ENCODE measurements around the gene CNTN2.

CNTN2 gene

DNA sequence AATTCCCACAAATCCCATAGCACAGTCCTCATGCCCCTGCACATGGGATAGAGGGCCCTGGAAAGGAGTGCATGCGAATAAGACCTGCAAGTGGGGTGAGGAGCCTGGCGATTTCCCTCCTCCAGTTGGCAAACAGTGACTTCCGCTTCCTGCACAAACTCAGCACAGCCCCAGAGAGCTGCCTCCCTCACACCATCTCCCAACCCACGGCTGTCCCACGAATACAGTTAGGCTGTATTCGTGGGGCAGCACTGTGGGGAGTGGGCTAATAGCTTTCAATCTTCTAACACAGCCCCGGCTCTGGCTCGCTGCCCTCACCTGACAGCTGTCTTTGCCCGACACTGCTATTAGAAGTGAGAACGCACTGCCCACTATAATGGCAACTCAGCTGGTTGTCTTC lies 28.2 kb upstream of the CNTN2 start:
- TF ChIP-seq, protein P1, sequence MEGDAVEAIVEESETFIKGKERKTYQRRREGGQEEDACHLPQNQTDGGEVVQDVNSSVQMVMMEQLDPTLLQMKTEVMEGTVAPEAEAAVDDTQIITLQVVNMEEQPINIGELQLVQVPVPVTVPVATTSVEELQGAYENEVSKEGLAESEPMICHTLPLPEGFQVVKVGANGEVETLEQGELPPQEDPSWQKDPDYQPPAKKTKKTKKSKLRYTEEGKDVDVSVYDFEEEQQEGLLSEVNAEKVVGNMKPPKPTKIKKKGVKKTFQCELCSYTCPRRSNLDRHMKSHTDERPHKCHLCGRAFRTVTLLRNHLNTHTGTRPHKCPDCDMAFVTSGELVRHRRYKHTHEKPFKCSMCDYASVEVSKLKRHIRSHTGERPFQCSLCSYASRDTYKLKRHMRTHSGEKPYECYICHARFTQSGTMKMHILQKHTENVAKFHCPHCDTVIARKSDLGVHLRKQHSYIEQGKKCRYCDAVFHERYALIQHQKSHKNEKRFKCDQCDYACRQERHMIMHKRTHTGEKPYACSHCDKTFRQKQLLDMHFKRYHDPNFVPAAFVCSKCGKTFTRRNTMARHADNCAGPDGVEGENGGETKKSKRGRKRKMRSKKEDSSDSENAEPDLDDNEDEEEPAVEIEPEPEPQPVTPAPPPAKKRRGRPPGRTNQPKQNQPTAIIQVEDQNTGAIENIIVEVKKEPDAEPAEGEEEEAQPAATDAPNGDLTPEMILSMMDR (IDR thresholded peaks at IDR 0.05; ENCODE audit: borderline replicate concordance, control extremely low read depth, extremely low read depth, insufficient read depth, missing control alignments), result no peak
- in situ Hi-C loops (cut with MboI; ENCODE audit: low sequenced_read_pairs, unreplicated experiment), result no loop called here
- no peak for DNase-seq (ENCODE audit: low spot score)

- TF ChIP-seq, protein P1 (IDR thresholded peaks at IDR 0.05; ENCODE audit: borderline replicate concordance, control extremely low read depth, extremely low read depth, insufficient read depth, missing control alignments), result no peak
- in situ Hi-C loops (cut with MboI; ENCODE audit: low sequenced_read_pairs, unreplicated experiment), result no loop called here
- no peak for DNase-seq (ENCODE audit: low spot score)
Observed at GRCh38 chr1:205015241-205015640, 27.8 kb upstream of the CNTN2 start.

GRCh38 chr1:205016075-205016474 lies 26.9 kb upstream of the CNTN2 start:
- no peak for DNase-seq (ENCODE audit: low spot score)
- TF ChIP-seq, protein P1 (IDR thresholded peaks at IDR 0.05; ENCODE audit: borderline replicate concordance, control extremely low read depth, extremely low read depth, insufficient read depth, missing control alignments), result no peak
- in situ Hi-C loops (cut with MboI; ENCODE audit: low sequenced_read_pairs, unreplicated experiment), result no loop called here

DNA sequence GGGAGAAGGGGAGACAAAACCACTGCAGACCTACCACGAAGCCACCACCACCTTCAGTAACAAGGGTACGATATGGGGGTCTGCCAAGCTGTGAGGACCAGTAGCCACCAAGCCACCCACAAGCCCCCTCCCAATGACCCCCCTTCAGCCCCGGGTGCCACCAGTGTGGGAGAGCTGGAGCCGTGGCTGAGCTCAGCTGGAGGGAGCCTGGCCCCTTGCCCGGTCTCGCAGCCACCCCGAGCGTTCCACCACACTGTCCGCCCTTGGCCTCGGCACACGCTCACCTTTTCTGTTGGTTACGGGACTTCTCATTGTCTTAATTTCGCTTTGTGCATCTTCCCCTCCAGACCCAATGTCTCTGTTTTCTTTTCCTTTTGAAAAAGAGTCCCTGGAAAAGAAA lies 26.4 kb upstream of the CNTN2 start:
- no peak for DNase-seq (ENCODE audit: low spot score)
- in situ Hi-C loops (cut with MboI; ENCODE audit: low sequenced_read_pairs, unreplicated experiment), result no loop called here
- TF ChIP-seq, protein P1 (IDR thresholded peaks at IDR 0.05; ENCODE audit: borderline replicate concordance, control extremely low read depth, extremely low read depth, insufficient read depth, missing control alignments), result no peak

DNA sequence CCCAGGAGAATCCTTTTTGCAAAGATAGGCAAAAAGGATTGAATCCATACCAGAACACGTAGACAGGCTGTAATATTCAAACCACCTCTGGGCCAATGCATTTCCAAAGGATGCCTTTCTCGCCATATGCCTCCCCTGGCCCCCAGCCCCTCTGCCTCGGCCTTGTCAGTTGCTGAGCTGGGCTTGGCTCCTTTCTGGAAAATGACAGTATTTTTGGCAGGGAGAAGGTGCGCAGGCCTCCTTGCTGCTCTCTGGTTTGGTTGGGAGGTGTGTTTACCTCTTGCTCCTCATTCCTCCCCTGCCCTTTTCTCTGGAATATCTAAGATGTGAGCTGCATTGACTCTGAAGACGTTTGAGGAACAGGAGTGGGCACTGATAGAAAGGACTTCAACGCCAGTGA lies 26.0 kb upstream of the CNTN2 start:
- no peak for DNase-seq (ENCODE audit: low spot score)
- TF ChIP-seq, protein P1 (IDR thresholded peaks at IDR 0.05; ENCODE audit: borderline replicate concordance, control extremely low read depth, extremely low read depth, insufficient read depth, missing control alignments), result no peak
- in situ Hi-C loops (cut with MboI; ENCODE audit: low sequenced_read_pairs, unreplicated experiment), result no loop called here

DNA sequence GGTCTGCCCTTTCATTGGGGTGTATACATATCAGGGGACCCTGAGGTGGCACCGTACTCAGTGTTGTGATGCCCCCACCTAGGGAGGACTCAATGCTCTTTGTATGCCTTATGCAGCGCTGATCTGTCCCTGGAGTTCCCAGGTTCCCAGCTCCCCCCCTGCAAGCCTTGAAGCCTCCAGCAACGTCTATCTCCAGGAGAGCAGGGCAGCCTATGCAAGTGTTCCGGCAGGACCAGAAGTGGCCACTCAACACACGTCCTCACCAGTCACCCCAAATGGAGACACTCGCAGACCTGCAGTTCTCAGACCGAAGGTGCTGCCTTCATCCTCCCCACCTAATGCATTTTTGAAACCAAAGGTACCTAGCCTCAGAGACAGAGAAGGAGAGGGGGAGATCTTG lies 25.2 kb upstream of the CNTN2 start:
- no peak for DNase-seq (ENCODE audit: low spot score)
- in situ Hi-C loops (cut with MboI; ENCODE audit: low sequenced_read_pairs, unreplicated experiment), result no loop called here
- TF ChIP-seq, protein P1 (IDR thresholded peaks at IDR 0.05; ENCODE audit: borderline replicate concordance, control extremely low read depth, extremely low read depth, insufficient read depth, missing control alignments), result no peak

DNA sequence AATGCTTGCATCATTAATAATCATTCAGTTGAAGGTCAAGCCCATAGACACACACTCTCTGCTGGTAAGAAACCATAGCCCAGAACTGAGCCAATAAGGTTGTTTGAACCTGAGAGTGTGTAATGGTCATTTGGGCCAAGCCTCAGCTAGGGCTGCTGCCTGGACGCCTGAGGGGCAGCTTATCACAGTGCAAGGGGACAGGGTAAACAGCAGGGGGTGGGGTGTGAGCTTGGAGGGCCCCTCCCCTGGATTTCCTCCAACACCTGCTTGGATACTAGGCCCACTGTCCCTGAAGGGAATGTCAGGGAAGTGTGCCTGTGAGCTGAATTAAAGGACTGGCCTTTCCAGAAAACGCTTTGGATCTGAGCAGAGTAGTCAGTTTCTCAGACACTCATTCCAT lies 24.6 kb upstream of the CNTN2 start:
- TF ChIP-seq, protein P1 (IDR thresholded peaks at IDR 0.05; ENCODE audit: borderline replicate concordance, control extremely low read depth, extremely low read depth, insufficient read depth, missing control alignments), result no peak
- DNase-seq (ENCODE audit: low spot score), result no peak
- in situ Hi-C loops (cut with MboI; ENCODE audit: low sequenced_read_pairs, unreplicated experiment), result no loop called here
